ENCODE results near the gene BCORL1.

DNA sequence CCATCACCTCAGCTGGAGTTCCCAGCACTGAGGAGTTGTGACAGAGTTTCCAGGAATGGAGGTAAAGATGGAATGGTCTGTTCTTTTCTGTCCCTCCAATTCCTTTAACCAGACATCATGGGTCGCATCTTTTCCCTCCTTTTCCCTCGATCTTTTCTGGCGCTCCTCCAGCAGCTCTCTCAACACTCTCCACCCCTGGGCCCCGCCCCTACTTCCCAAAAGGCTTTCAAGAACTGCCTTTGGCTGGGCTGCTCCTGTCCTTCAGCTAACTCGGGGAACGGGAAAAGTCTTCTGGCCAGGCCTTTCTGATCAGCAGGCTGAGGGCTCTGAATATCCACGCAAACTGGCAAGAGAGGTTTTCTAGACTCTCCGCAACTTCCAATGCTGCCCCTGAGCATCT, 42.4 kb upstream of the BCORL1 start:
- TF ChIP-seq, protein P1, sequence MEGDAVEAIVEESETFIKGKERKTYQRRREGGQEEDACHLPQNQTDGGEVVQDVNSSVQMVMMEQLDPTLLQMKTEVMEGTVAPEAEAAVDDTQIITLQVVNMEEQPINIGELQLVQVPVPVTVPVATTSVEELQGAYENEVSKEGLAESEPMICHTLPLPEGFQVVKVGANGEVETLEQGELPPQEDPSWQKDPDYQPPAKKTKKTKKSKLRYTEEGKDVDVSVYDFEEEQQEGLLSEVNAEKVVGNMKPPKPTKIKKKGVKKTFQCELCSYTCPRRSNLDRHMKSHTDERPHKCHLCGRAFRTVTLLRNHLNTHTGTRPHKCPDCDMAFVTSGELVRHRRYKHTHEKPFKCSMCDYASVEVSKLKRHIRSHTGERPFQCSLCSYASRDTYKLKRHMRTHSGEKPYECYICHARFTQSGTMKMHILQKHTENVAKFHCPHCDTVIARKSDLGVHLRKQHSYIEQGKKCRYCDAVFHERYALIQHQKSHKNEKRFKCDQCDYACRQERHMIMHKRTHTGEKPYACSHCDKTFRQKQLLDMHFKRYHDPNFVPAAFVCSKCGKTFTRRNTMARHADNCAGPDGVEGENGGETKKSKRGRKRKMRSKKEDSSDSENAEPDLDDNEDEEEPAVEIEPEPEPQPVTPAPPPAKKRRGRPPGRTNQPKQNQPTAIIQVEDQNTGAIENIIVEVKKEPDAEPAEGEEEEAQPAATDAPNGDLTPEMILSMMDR (IDR thresholded peaks at IDR 0.05) = no peak
- TF ChIP-seq POLR2A (IDR thresholded peaks at IDR 0.05) = no peak

Measured in esophagus squamous epithelium (tissue), 4 donors.